Thoracic aorta endothelial cell (primary cell): ENCODE measurements around the gene C12orf60. TPM values are rescaled to one million over a fixed set of nuclear protein-coding genes. Genes with fewer than 3 reads are reported as not detected.

Experiments used
- total RNA-seq: library from RNA; depleted of rRNA; stranded (reverse); fragments of >200 nt; gene quantifications from 2 replicates; pipeline ENCODE4 v1.2.3, GENCODE V29; 2012

Gene C12orf60
- 1.6 TPM in 2 replicates for total RNA-seq

GRCh38 chr12:14803011-14803829 lies at the start of gene C12orf60, which contains the start of gene WBP11:
C12orf60 (plus strand) TSS chr12:14803670; CDS start chr12:14822936, 19,266 bp downstream.
WBP11 (minus strand) TSS chr12:14803478; CDS start chr12:14801383, 2,095 bp downstream.

GRCh38 chr12:14814014-14814413 lies 10.5 kb downstream of the C12orf60 start, which contains the start of gene SMCO3:
SMCO3 (minus strand) TSS chr12:14814182; CDS start chr12:14806680, 7,502 bp downstream.

GRCh38 chr12:14843425-14843887 lies 40.0 kb downstream of the C12orf60 start, which contains the start of gene ART4:
ART4 (minus strand) TSS chr12:14843526; CDS start chr12:14843113, 413 bp downstream.

Other genes with a start within 250 kb of the C12orf60 start
- 0.40 and 1.0 TPM in 2 replicates for gene PLBD1, start 235.8 kb upstream of the C12orf60 start, total RNA-seq
- gene GUCY2C, start 107.1 kb upstream of the C12orf60 start, total RNA-seq: not detected in 2 replicates
- 30.6 and 37.0 TPM in 2 replicates for gene WBP11, start 192 bp upstream of the C12orf60 start, total RNA-seq
- gene SMCO3, start 10.5 kb downstream of the C12orf60 start, total RNA-seq: 0.13 TPM in 1 of 2 replicates, not detected in the other
- 7.0 and 28.2 TPM in 2 replicates for gene ART4, start 39.9 kb downstream of the C12orf60 start, total RNA-seq
- gene MGP, start 82.2 kb downstream of the C12orf60 start, total RNA-seq: 76.1 and 104 TPM in 2 replicates
- 0.66 and 0.72 TPM in 2 replicates for gene ERP27, start 134.9 kb downstream of the C12orf60 start, total RNA-seq
- gene ARHGDIB, start 157.9 kb downstream of the C12orf60 start, total RNA-seq: 572 and 717 TPM in 2 replicates
- not detected in 2 replicates for gene PDE6H, start 169.4 kb downstream of the C12orf60 start, total RNA-seq